Activated CD4-positive, alpha-beta T cell treated with anti-CD3 and anti-CD28 coated beads, Interleukin-2, amount 10 ng/mL, durations not matched to agents 24 days and 14 days (primary cell): ENCODE measurements around the gene ATP6V0B. TPM values are rescaled to one million over a fixed set of nuclear protein-coding genes. Genes with fewer than 3 reads are reported as not detected.

Source experiments
- DNase-seq: peaks from one replicate; pipeline ENCODE4 v3.0.0; 2022
- H3K27ac Mint-ChIP-seq: one replicate; pipeline ENCODE4 v1.8.0; 2022; ENCODE audit warnings: mild to moderate bottlenecking, mixed read lengths
- H3K27me3 Mint-ChIP-seq: one replicate; pipeline ENCODE4 v1.8.0; 2022; ENCODE audit warnings: mixed read lengths
- H3K36me3 Mint-ChIP-seq: one replicate; pipeline ENCODE4 v1.8.0; 2022; ENCODE audit warnings: low read depth, mild to moderate bottlenecking, mixed read lengths
- H3K4me1 Mint-ChIP-seq: one replicate; pipeline ENCODE4 v1.8.0; 2021; ENCODE audit warnings: mixed read lengths
- H3K4me3 Mint-ChIP-seq: one replicate; pipeline ENCODE4 v1.8.0; 2022; ENCODE audit warnings: mild to moderate bottlenecking, moderate library complexity, mixed read lengths
- H3K9me3 Mint-ChIP-seq: one replicate; pipeline ENCODE4 v1.8.0; 2021; ENCODE audit warnings: mixed read lengths
- intact Hi-C: fragments of 100-400 bp; cut with micrococcal nuclease; formaldehyde crosslinking; loops from one replicate; pipeline ENCODE4 v1.15.1; 2023
- total RNA-seq: library from RNA; stranded (reverse); gene quantifications from 2 replicates; pipeline ENCODE4 v1.2.3, GENCODE V29; 2022

ATP6V0B gene
- total RNA-seq, result 181 and 182 TPM in 2 replicates

DNA sequence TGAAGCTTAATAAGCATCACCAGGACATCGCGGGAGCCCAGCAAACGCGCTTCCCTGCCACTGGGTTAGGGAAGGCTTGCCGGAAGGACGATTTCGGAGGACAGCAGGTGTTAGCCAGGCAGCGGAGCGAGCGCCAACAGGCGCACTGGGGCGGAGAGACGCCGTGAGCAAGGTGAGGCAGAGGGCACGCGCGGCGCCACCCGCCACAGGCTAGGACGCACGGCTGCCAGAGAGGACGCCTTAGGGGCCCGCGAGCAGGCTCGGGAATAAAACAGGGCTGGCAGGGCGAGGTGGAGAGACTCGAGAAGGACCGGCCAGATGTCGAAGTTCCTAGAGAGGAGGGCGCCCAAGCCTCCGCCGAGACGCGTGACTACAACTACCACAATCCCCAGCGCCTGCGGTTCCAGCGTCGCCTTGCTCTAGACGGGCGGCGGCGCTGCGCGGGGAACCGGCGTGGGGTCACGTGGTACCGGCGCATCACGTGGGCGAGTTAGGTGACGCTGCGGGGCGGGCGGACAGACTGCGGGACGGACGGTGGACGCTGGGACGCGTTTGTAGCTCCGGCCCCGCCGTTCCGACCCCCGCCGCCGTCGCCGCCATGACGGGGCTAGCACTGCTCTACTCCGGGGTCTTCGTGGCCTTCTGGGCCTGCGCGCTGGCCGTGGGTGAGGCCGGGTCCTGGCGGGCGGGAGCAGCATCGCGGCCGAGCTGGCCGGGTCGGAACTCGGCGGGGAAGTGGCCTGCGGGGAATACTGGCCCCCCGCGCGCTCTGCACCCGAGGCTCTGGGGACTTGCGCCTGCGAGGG, at the start of gene ATP6V0B:
TSS of gene ATP6V0B (plus strand) at position 518 of the 806 bp plus-strand sequence. CDS start at position 599, 81 bp downstream.
- peaks cover 49% of the 10 kb centered on the region for H3K4me1 Mint-ChIP-seq
- H3K9me3 Mint-ChIP-seq, result no peaks in the 10 kb centered on the region
- peak within 1 kb of the TSS; percentile 86 for H3K27ac Mint-ChIP-seq
- intact Hi-C loops, result loop anchor here (1.0 to 10.0 kb wide), 5 partner anchors 17 to 610 kb away; partner anchors contain the start of genes CCDC24, ELOVL1, IPO13 and SLC6A9
- peak; percentile 99 for DNase-seq
- H3K27me3 Mint-ChIP-seq, result no peaks in the 10 kb centered on the region
- H3K4me3 Mint-ChIP-seq, result peak within 1 kb of the TSS; percentile 91
- peaks cover 51% of the 10 kb centered on the region for H3K36me3 Mint-ChIP-seq

GRCh38 chr1:43925846-43926245, 48.9 kb upstream of the ATP6V0B start:
- Mint-ChIP-seq H3K27me3 (no peaks in the 10 kb centered on the region), H3K36me3 (peaks cover 2% of the 10 kb centered on the region), H3K4me1 (peaks cover 4% of the 10 kb centered on the region), H3K4me3 (no peak overlapping the region), H3K27ac (no peak overlapping the region), H3K9me3 (no peaks in the 10 kb centered on the region)
- intact Hi-C loops, result no loop called here
- no peak for DNase-seq

GRCh38 chr1:43930168-43930948, 44.4 kb upstream of the ATP6V0B start:
- no peak for DNase-seq
- no peaks in the 10 kb centered on the region for H3K9me3 Mint-ChIP-seq
- no peaks in the 10 kb centered on the region for H3K36me3 Mint-ChIP-seq
- peaks cover 9% of the 10 kb centered on the region for H3K4me1 Mint-ChIP-seq
- intact Hi-C loops, result loop anchor here (5.0 kb wide), 2 partner anchors 223 to 403 kb away; partner anchors contain the start of gene ST3GAL3
- no peak overlapping the region for H3K4me3 Mint-ChIP-seq
- peaks cover 6% of the 10 kb centered on the region for H3K27me3 Mint-ChIP-seq
- H3K27ac Mint-ChIP-seq, result no peak overlapping the region

GRCh38 chr1:43930949-43931275, 43.8 kb upstream of the ATP6V0B start:
- no peaks in the 10 kb centered on the region for H3K36me3 Mint-ChIP-seq

DNA sequence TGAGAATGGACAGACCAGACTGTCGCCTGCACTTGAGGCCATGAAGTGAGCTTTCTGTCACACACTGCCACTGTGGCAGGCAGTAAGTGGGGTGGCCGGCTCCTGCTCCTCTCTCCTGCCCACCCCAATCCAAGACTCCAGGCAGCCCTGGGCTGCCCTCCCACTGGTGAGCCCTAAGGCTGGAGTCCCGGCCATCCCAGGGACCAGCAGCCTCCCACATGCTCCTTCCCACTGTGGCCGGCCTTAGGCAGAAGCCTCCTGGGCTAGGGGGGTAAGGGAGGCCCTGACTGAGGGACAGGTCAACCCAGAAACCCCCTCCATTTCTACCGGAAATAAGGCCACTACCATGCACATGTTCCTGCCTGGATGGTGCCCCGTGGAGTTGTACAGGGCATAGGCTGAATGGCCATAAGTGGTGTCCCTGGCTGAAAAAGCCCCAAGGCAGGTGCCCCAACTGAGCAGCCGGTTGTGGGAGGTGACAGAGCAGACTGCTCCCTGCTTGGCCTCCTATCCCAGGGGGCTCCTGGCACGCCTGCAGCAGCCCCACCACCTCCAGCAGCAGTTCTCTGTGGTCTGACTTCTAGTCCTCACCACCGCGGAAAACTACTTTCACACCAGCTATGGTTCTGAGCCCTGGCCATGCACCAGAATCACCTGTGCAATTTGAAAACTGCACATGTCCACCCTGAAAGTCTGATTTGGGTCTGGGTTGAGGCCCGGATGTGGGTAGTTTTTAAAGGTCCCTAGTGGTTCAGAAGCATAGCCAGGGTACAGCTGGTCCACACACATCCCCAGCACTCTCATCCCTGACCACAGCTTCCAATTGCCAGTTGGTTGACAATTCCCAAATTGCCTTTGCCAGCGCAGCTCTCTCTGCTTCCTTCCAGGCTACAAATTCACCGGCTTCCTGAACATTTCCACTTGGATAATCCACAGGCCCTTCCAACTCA, 42.8 kb upstream of the ATP6V0B start:
- Mint-ChIP-seq H3K4me1 (peaks cover 11% of the 10 kb centered on the region), H3K36me3 (no peaks in the 10 kb centered on the region), H3K4me3 (no peak overlapping the region), H3K27me3 (peaks cover 9% of the 10 kb centered on the region), H3K27ac (no peak overlapping the region), H3K9me3 (no peaks in the 10 kb centered on the region)
- no peak for DNase-seq
- intact Hi-C loops, result loop anchor here (5.0 kb wide), 2 partner anchors 225 to 405 kb away; partner anchors contain the start of gene ST3GAL3

More at GRCh38 chr1:43930949-43931275, 43.8 kb upstream of the ATP6V0B start:
- no peaks in the 10 kb centered on the region for H3K9me3 Mint-ChIP-seq
- H3K27me3 Mint-ChIP-seq, result peaks cover 9% of the 10 kb centered on the region
- H3K4me3 Mint-ChIP-seq, result no peak overlapping the region
- no peak for DNase-seq
- H3K4me1 Mint-ChIP-seq, result peaks cover 9% of the 10 kb centered on the region
- intact Hi-C loops, result loop anchor here (5.0 kb wide), 2 partner anchors 224 to 404 kb away; partner anchors contain the start of gene ST3GAL3
- no peak overlapping the region for H3K27ac Mint-ChIP-seq

GRCh38 chr1:43932786-43933385, 41.9 kb upstream of the ATP6V0B start:
- H3K27me3 Mint-ChIP-seq, result peaks cover 9% of the 10 kb centered on the region
- H3K4me1 Mint-ChIP-seq, result peaks cover 11% of the 10 kb centered on the region
- no peak for DNase-seq
- intact Hi-C loops, result loop anchor here (5.0 kb wide), 2 partner anchors 226 to 406 kb away; partner anchors contain the start of gene ST3GAL3
- H3K36me3 Mint-ChIP-seq, result no peaks in the 10 kb centered on the region
- no peaks in the 10 kb centered on the region for H3K9me3 Mint-ChIP-seq
- H3K4me3 Mint-ChIP-seq, result peak overlapping the region; percentile 5
- peak overlapping the region; percentile 34 for H3K27ac Mint-ChIP-seq

GRCh38 chr1:43933386-43934100, 41.2 kb upstream of the ATP6V0B start, which contains the start of gene ARTN:
TSS of gene ARTN (plus strand) at chr1:43933801. CDS start at chr1:43935657, 1,856 bp downstream.
- no peaks in the 10 kb centered on the region for H3K9me3 Mint-ChIP-seq
- intact Hi-C loops, result loop anchor here (5.0 kb wide), 2 partner anchors 226 to 406 kb away; partner anchors contain the start of gene ST3GAL3
- peak within 1 kb of the TSS; percentile 23 for H3K4me3 Mint-ChIP-seq
- peaks cover 11% of the 10 kb centered on the region for H3K4me1 Mint-ChIP-seq
- H3K36me3 Mint-ChIP-seq, result peaks cover 2% of the 10 kb centered on the region
- DNase-seq, result no peak
- peak within 1 kb of the TSS; percentile 34 for H3K27ac Mint-ChIP-seq
- peaks cover 9% of the 10 kb centered on the region for H3K27me3 Mint-ChIP-seq

- DNase-seq, result peak; percentile 87
- Mint-ChIP-seq H3K27me3 (peaks cover 9% of the 10 kb centered on the region), H3K27ac (no peak overlapping the region), H3K36me3 (peaks cover 2% of the 10 kb centered on the region), H3K4me3 (peak overlapping the region; percentile 23), H3K4me1 (peaks cover 11% of the 10 kb centered on the region), H3K9me3 (no peaks in the 10 kb centered on the region)
- intact Hi-C loops, result loop anchor here (5.0 kb wide), 2 partner anchors 227 to 407 kb away; partner anchors contain the start of gene ST3GAL3
Measured at GRCh38 chr1:43934101-43934985, 40.4 kb upstream of the ATP6V0B start.

DNA sequence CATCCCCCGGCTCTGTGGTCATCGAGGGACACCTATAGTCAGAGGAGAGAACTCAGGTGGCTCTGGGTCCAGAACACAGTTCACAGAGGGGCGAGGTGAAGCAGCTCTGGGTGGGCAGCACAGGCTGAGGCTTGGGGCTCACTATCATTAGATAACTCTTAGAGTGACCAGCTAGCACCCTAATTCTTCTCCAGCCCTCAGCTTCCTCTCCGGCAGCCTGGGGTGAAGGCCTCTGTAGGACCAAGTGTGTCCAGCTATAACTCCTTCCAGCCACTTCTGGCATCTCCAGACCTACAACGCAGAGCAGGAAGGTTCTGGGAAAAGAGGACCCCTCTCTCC, 39.8 kb upstream of the ATP6V0B start:
- Mint-ChIP-seq H3K4me3 (no peak overlapping the region), H3K36me3 (peaks cover 4% of the 10 kb centered on the region), H3K27ac (no peak overlapping the region), H3K9me3 (no peaks in the 10 kb centered on the region), H3K4me1 (peaks cover 8% of the 10 kb centered on the region), H3K27me3 (peaks cover 9% of the 10 kb centered on the region)
- DNase-seq, result no peak
- intact Hi-C loops, result loop anchor here (1.0 to 5.0 kb wide), 3 partner anchors 172 to 408 kb away; partner anchors contain the start of gene ST3GAL3

DNA sequence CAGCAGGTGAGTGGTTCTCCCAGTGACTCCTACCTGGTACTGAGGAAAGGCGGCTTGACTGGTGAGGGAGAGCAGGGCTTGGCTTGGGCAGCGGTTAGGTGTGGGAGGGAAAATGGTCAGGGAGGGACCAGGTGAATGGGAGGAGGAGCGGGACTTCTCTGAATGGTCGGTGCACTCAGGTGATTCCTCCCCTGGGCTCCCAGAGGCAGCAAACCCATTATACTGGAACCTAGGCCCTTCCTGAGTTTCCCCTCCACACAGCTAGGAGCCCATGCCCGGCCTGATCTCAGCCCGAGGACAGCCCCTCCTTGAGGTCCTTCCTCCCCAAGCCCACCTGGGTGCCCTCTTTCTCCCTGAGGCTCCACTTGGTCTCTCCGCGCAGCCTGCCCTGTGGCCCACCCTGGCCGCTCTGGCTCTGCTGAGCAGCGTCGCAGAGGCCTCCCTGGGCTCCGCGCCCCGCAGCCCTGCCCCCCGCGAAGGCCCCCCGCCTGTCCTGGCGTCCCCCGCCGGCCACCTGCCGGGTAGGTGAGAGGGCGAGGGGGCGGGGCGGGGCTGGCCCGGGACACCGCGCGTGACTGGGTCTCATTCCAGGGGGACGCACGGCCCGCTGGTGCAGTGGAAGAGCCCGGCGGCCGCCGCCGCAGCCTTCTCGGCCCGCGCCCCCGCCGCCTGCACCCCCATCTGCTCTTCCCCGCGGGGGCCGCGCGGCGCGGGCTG, 38.9 kb upstream of the ATP6V0B start:
- intact Hi-C loops, result loop anchor here (1.0 kb wide), 1 partner anchor 173 kb away; no protein-coding TSS in a partner anchor
- no peak for DNase-seq
- Mint-ChIP-seq H3K4me3 (peak overlapping the region; percentile 3), H3K4me1 (peaks cover 8% of the 10 kb centered on the region), H3K9me3 (no peaks in the 10 kb centered on the region), H3K36me3 (peaks cover 7% of the 10 kb centered on the region), H3K27me3 (peaks cover 9% of the 10 kb centered on the region), H3K27ac (no peak overlapping the region)
